Endothelial cell of umbilical vein (primary cell): ENCODE measurements around the gene PDE3B. TPM values are rescaled to one million over a fixed set of nuclear protein-coding genes. Genes with fewer than 3 reads are reported as not detected.

Source experiments
- BruUV-seq: library from RNA; stranded (reverse); fragments of 400-500 nt; replicated peaks from 2 replicates; lab custom pipeline; 2021; lab: Mats Ljungman, UMichigan
- CTCF ChIA-PET: fragments of 300-600, 350-600 bp; sonication (Branson Sonifier 250); formaldehyde crosslinking; loops from one replicate; lab custom pipeline; 2021; ENCODE audit warnings: antibody characterized with exemption, inconsistent platforms; lab: Charles Lee
- POLR2A ChIA-PET: fragments of 300-600, 350-600 bp; sonication (Branson Sonifier 250); formaldehyde crosslinking; loops from one replicate; lab custom pipeline; 2021; ENCODE audit warnings: antibody characterized with exemption, inconsistent platforms; lab: Charles Lee
- DNase-seq: peaks from one replicate; pipeline ENCODE4 v3.0.0-alpha.2; 2011; ENCODE audit warnings: low read depth, low spot score
- FAIRE-seq: peaks from 2 replicates; lab custom pipeline; 2011; peaks lifted over from hg19 to GRCh38; lab: Jason Lieb, UNC
- H2AFZ ChIP-seq: 2 replicates; pipeline ENCODE4 v1.6.0; 2012; ENCODE audit warnings: low read depth, low read length, control low read depth, inconsistent platforms
- H3K27ac ChIP-seq: 2 replicates; pipeline ENCODE4 v1.5.1; 2011; ENCODE audit warnings: low read depth, mild to moderate bottlenecking, control low read depth, low read length, moderate library complexity; ENCODE audit not compliant: insufficient read depth
- H3K27me3 ChIP-seq, 2 experiments: 2 replicates each; pipeline versions ENCODE4 v1.6.0 to v1.6.1; 2011; ENCODE audit warnings: low read length in 2 of 2, mixed read lengths in 1 of 2; ENCODE audit not compliant: control insufficient read depth in 2 of 2, insufficient read depth in 2 of 2
- H3K36me3 ChIP-seq, 2 experiments: 2 replicates in 1 of 2; 3 replicates in 1 of 2; pipeline ENCODE4 v1.5.1; 2011; ENCODE audit warnings: low read length in 2 of 2, mild to moderate bottlenecking in 1 of 2, moderate library complexity in 1 of 2; ENCODE audit not compliant: control insufficient read depth in 2 of 2, insufficient read depth in 2 of 2; ENCODE audit errors: extremely low read depth in 1 of 2
- H3K4me1 ChIP-seq: 3 replicates; pipeline ENCODE4 v1.5.1; 2011; ENCODE audit warnings: mild to moderate bottlenecking, low read length; ENCODE audit not compliant: control insufficient read depth, insufficient read depth; ENCODE audit errors: extremely low read depth
- H3K4me2 ChIP-seq: 2 replicates; pipeline ENCODE4 v1.6.1; 2011; ENCODE audit warnings: low read length, control low read depth, mixed read lengths; ENCODE audit not compliant: insufficient read depth
- H3K4me3 ChIP-seq, 3 experiments: fragments of 200-600 bp in 1 of 3; sonication (generic), shearing (Covaris generic) in 1 of 3; replicated peaks in 1 of 3; 2 replicates each; pipeline ENCODE4 v1.5.1; 2011 to 2016; ENCODE audit warnings: control low read depth in 3 of 3, low read length in 3 of 3, mild to moderate bottlenecking in 2 of 3, inconsistent platforms in 1 of 3, low read depth in 1 of 3, moderate library complexity in 1 of 3; ENCODE audit not compliant: insufficient read depth in 1 of 3
- H3K79me2 ChIP-seq: 2 replicates; pipeline ENCODE4 v1.6.0; 2012; ENCODE audit warnings: low read length, inconsistent platforms; ENCODE audit not compliant: control insufficient read depth, insufficient read depth
- H3K9ac ChIP-seq: replicated peaks from 2 replicates; pipeline ENCODE3; 2011; ENCODE audit warnings: low read length, control low read depth; ENCODE audit not compliant: insufficient read depth; ENCODE audit errors: extremely low read depth
- H3K9me1 ChIP-seq: replicated peaks from 3 replicates; pipeline ENCODE4 v1.6.0; 2011; ENCODE audit warnings: mild to moderate bottlenecking, low read length; ENCODE audit not compliant: control insufficient read depth, insufficient read depth; ENCODE audit errors: extremely low read depth
- H3K9me3 ChIP-seq: replicated peaks from 2 replicates; pipeline ENCODE4 v1.5.1; 2012; ENCODE audit warnings: low read length, inconsistent platforms; ENCODE audit not compliant: control insufficient read depth, insufficient read depth
- H4K20me1 ChIP-seq: replicated peaks from 2 replicates; pipeline ENCODE3; 2011; ENCODE audit warnings: mild to moderate bottlenecking, low read length; ENCODE audit not compliant: control insufficient read depth, insufficient read depth; ENCODE audit errors: extremely low read depth
- EZH2 ChIP-seq: IDR thresholded peaks from 2 replicates; pipeline ENCODE4 v1.6.1; 2012; ENCODE audit warnings: borderline replicate concordance, low read depth, mild to moderate bottlenecking, moderate library complexity, low read length, inconsistent platforms; ENCODE audit not compliant: severe bottlenecking
- FOS ChIP-seq: IDR thresholded peaks from 2 replicates; pipeline ENCODE4 v1.6.1; 2011; ENCODE audit warnings: mild to moderate bottlenecking, low read length, moderate library complexity, borderline replicate concordance; ENCODE audit not compliant: insufficient read depth
- GATA2 ChIP-seq: IDR thresholded peaks from 2 replicates; pipeline ENCODE4 v1.7.0; 2011; ENCODE audit warnings: low read depth, mild to moderate bottlenecking, moderate library complexity, mixed read lengths, low read length; ENCODE audit not compliant: insufficient read length, insufficient read depth
- JUN ChIP-seq: IDR thresholded peaks from 2 replicates; pipeline ENCODE4 v1.6.1; 2011; ENCODE audit warnings: borderline replicate concordance, low read depth; ENCODE audit not compliant: insufficient read length, insufficient read depth
- MYC ChIP-seq: IDR thresholded peaks from one replicate; pipeline ENCODE4 v1.6.1; 2011; ENCODE audit warnings: mild to moderate bottlenecking, low read depth, low read length
- POLR2A ChIP-seq: IDR thresholded peaks from 2 replicates; pipeline ENCODE4 v1.6.1; 2012; ENCODE audit warnings: low read depth, mild to moderate bottlenecking, control low read depth, low read length
- POLR2AphosphoS5 ChIP-seq: IDR thresholded peaks from 2 replicates; pipeline ENCODE4 v1.6.1; 2012; ENCODE audit warnings: low read depth, mild to moderate bottlenecking, control low read depth, low read length, moderate library complexity; ENCODE audit not compliant: insufficient read depth
- dilution Hi-C: fragments of 300-500 bp; cut with MboI; formaldehyde crosslinking; loops from one replicate; pipeline ENCODE4 v1.15.0; 2019; ENCODE audit warnings: low sequenced_read_pairs; ENCODE audit not compliant: extremely low pct_ligation_motif_present
- intact Hi-C: fragments of 100-400 bp; cut with micrococcal nuclease; formaldehyde crosslinking; loops from one replicate; pipeline ENCODE4 v1.10.0; 2022
- polyA plus RNA-seq, 4 experiments: library from polyadenylated mRNA; depleted of rRNA in 3 of 4; stranded (reverse) in 3 of 4; unstranded in 1 of 4; fragments of >200 nt; gene quantifications; 2 replicates each; pipeline versions ENCODE4 v1.2.1 to v1.2.3, GENCODE V29; 2011 to 2012; ENCODE audit warnings: missing spikeins in 1 of 4
- total RNA-seq: library from RNA; stranded (reverse); gene quantifications from 2 replicates; pipeline ENCODE4 v1.2.3, GENCODE V29; 2021
- TF ChIP-seq, protein P1 (sequence below): IDR thresholded peaks from 2 replicates; pipeline ENCODE4 v1.6.1; 2011; ENCODE audit not compliant: insufficient read depth, insufficient read length
- TF ChIP-seq, protein P2 (sequence below), 2 donors: IDR thresholded peaks; 1 replicate in 1 of 2; 2 replicates in 1 of 2; pipeline ENCODE4 v1.5.1; 2011; ENCODE audit warnings: low read length in 2 of 2, mild to moderate bottlenecking in 2 of 2, moderate library complexity in 2 of 2, control low read depth in 1 of 2, inconsistent platforms in 1 of 2, low read depth in 1 of 2; ENCODE audit not compliant: insufficient read depth in 1 of 2; ENCODE audit errors: extremely low read depth in 1 of 2

The PDE3B gene
- total and polyA plus RNA-seq, 2 donors (not counting 3 experiments of a cell fraction or from before 2014, with no cell fraction given) = 0.26 to 1.9 TPM

DNA sequence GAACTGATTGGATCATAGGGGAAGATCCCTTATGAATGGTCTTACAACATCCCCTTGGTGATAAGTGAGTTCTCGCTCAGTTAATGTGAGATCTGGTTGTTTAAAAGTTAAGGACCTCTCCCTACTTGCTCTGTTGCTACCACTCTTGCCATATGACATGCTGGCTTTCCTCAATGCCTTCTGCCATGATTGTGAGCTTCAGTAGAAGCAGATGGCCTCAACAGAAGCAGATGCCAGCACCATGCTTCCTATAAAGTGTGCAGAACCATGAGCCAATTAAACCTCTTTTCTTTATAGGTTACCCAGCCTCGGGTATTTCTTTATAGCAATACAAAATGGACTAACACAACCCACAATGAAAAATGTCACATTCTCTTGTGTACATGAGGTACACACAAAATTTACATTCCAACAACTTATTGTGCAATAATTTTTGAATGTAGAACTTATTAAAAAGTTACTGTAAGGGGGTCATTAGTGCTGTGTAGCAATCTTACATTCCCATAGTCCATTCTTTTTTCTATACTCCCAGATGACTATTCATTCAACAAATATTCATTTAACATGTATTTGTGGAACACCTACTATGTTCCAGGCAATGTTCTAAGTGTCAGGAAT is 238.1 kb downstream of the PDE3B start:
- dilution Hi-C loops (no loop called here), intact Hi-C loops (no loop called here)
- BruUV-seq = no TSS peak
- Histone ChIP-seq H3K27me3 (no peaks in the 10 kb centered on the region), H3K4me2 (no peak overlapping the region), H3K27ac (no peak overlapping the region), H2AFZ (no peak overlapping the region), H4K20me1 (no peaks in the 10 kb centered on the region), H3K9me3 (no peaks in the 10 kb centered on the region), H3K9me1 (no peaks in the 10 kb centered on the region), H3K4me1 (no peaks in the 10 kb centered on the region), H3K4me3 (no peak overlapping the region), H3K36me3 (no peaks in the 10 kb centered on the region), H3K9ac (no peak overlapping the region), H3K79me2 (peaks cover 4% of the 10 kb centered on the region)
- ChIA-PET POLR2A (no interaction called here), CTCF (interaction anchor here (1.2 to 3.6 kb wide), 2 partner anchors 10 to 26 kb away, joined by 3 to 12 read pairs; no protein-coding TSS in a partner anchor)
- FAIRE-seq (no peak), DNase-seq (no peak)
- TF ChIP-seq FOS (no peak), MYC (no peak), POLR2AphosphoS5 (no peak), JUN (no peak), GATA2 (no peak), EZH2 (no peak), POLR2A (no peak)
- TF ChIP-seq, protein P1, sequence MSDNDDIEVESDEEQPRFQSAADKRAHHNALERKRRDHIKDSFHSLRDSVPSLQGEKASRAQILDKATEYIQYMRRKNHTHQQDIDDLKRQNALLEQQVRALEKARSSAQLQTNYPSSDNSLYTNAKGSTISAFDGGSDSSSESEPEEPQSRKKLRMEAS = no peak
- TF ChIP-seq, protein P2, sequence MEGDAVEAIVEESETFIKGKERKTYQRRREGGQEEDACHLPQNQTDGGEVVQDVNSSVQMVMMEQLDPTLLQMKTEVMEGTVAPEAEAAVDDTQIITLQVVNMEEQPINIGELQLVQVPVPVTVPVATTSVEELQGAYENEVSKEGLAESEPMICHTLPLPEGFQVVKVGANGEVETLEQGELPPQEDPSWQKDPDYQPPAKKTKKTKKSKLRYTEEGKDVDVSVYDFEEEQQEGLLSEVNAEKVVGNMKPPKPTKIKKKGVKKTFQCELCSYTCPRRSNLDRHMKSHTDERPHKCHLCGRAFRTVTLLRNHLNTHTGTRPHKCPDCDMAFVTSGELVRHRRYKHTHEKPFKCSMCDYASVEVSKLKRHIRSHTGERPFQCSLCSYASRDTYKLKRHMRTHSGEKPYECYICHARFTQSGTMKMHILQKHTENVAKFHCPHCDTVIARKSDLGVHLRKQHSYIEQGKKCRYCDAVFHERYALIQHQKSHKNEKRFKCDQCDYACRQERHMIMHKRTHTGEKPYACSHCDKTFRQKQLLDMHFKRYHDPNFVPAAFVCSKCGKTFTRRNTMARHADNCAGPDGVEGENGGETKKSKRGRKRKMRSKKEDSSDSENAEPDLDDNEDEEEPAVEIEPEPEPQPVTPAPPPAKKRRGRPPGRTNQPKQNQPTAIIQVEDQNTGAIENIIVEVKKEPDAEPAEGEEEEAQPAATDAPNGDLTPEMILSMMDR (IDR thresholded peaks at IDR 0.05; ENCODE audit: extremely low read depth in 1 of 2, insufficient read depth in 1 of 2, low read depth in 1 of 2, low read length in 2 of 2) = no peak
